ENCODE measurements around the gene KIF26B.

- TF ChIP-seq CTCF (IDR thresholded peaks at IDR 0.05) = no peak
- no peak for TF ChIP-seq POLR2A (IDR thresholded peaks at IDR 0.05)
Measured at GRCh38 chr1:245294020-245294419, 139.2 kb downstream of the KIF26B start.
